Liver (tissue), 9 donors: ENCODE measurements around the gene TRMT44. TPM values are rescaled to one million over a fixed set of nuclear protein-coding genes. Genes with fewer than 3 reads are reported as not detected.

Source experiments
- DNase-seq: peaks from one replicate; pipeline ENCODE4 v3.0.0-alpha.2; 2017; ENCODE audit warnings: low spot score
- H3K27ac ChIP-seq, 2 donors: one replicate each; pipeline ENCODE4 v1.7.0; 2013; ENCODE audit warnings: inconsistent platforms in 2 of 2, low read length in 2 of 2, control low read depth in 1 of 2, low read depth in 1 of 2, mild to moderate bottlenecking in 1 of 2
- H3K27me3 ChIP-seq, 4 donors: one replicate each; pipeline versions ENCODE4 v1.6.1 to v1.7.0; 2013; ENCODE audit warnings: low read length in 3 of 4, inconsistent platforms in 1 of 4, mild to moderate bottlenecking in 1 of 4, moderate library complexity in 1 of 4; ENCODE audit not compliant: control insufficient read depth in 4 of 4, insufficient read depth in 4 of 4
- H3K36me3 ChIP-seq, 4 donors: one replicate each; pipeline versions ENCODE4 v1.6.1 to v1.7.0; 2013; ENCODE audit warnings: low read length in 3 of 4, mild to moderate bottlenecking in 3 of 4, low read depth in 1 of 4, moderate library complexity in 1 of 4; ENCODE audit not compliant: control insufficient read depth in 4 of 4, insufficient read depth in 3 of 4
- H3K4me1 ChIP-seq, 4 donors: one replicate each; pipeline versions ENCODE4 v1.6.1 to v1.7.0; 2013; ENCODE audit warnings: low read length in 3 of 4, mild to moderate bottlenecking in 3 of 4, moderate library complexity in 1 of 4; ENCODE audit not compliant: control insufficient read depth in 4 of 4, insufficient read depth in 4 of 4
- H3K4me3 ChIP-seq, 3 donors: one replicate each; pipeline versions ENCODE4 v1.6.1 to v1.7.0; 2013; ENCODE audit warnings: low read length in 3 of 3, control low read depth in 1 of 3, low read depth in 1 of 3, mild to moderate bottlenecking in 1 of 3
- H3K9ac ChIP-seq, 2 donors: one replicate each; pipeline ENCODE4 v1.7.0; 2013; ENCODE audit warnings: low read length in 2 of 2, mild to moderate bottlenecking in 2 of 2, moderate library complexity in 2 of 2, control low read depth in 1 of 2, low read depth in 1 of 2
- H3K9me3 ChIP-seq, 4 donors: one replicate each; pipeline versions ENCODE4 v1.6.1 to v1.7.0; 2013; ENCODE audit warnings: low read length in 3 of 4; ENCODE audit not compliant: control insufficient read depth in 4 of 4
- CTCF ChIP-seq: fragments of 150-350 bp; IDR thresholded peaks from 2 replicates; pipeline ENCODE4 v1.5.1; 2017; ENCODE audit warnings: improper control_type of control experiment, low read depth, low read length; ENCODE audit not compliant: missing input control
- EGR1 ChIP-seq, 2 donors: IDR thresholded peaks; 2 replicates each; pipeline ENCODE4 v1.6.1; 2016 to 2018; ENCODE audit warnings: antibody characterized with exemption in 2 of 2, low read depth in 2 of 2
- FOXA2 ChIP-seq: IDR thresholded peaks from 2 replicates; pipeline ENCODE4 v1.6.1; 2016; ENCODE audit warnings: antibody characterized with exemption
- HNF4A ChIP-seq, 2 donors: conservative IDR thresholded peaks; 2 replicates each; pipeline ENCODE4 v1.6.1; 2016; ENCODE audit warnings: antibody characterized with exemption in 2 of 2, mild to moderate bottlenecking in 2 of 2
- HNF4G ChIP-seq: IDR thresholded peaks from 2 replicates; pipeline ENCODE4 v1.6.1; 2016; ENCODE audit warnings: antibody characterized with exemption
- JUND ChIP-seq, 2 donors: IDR thresholded peaks; 2 replicates each; pipeline ENCODE4 v1.6.1; 2016; ENCODE audit warnings: antibody characterized with exemption in 2 of 2
- NR2F2 ChIP-seq: IDR thresholded peaks from 2 replicates; pipeline ENCODE4 v1.6.1; 2016; ENCODE audit warnings: antibody characterized with exemption
- RAD21 ChIP-seq, 2 donors: IDR thresholded peaks; 2 replicates each; pipeline ENCODE4 v1.6.1; 2016; ENCODE audit warnings: antibody characterized with exemption in 2 of 2, mild to moderate bottlenecking in 2 of 2
- RXRA ChIP-seq, 2 donors: IDR thresholded peaks; 2 replicates each; pipeline ENCODE4 v1.6.1; 2017 to 2018; ENCODE audit warnings: antibody characterized with exemption in 2 of 2, mild to moderate bottlenecking in 1 of 2
- TAF1 ChIP-seq: conservative IDR thresholded peaks from 2 replicates; pipeline ENCODE4 v1.6.1; 2016; ENCODE audit warnings: antibody characterized with exemption, mild to moderate bottlenecking
- WGBS: extraction: QIAGEN DNeasy Blood & Tissue Kit; methylation state at CpG from one replicate; pipeline ENCODE4 v1.1.7; 2013; 5-methylcytosine and 5-hydroxymethylcytosine counted together
- polyA plus RNA-seq, 2 donors: library from polyadenylated mRNA; stranded (reverse) in 1 of 2; unstranded in 1 of 2; fragments of 200-250 nt in 1 of 2; fragments of >200 nt in 1 of 2; fragmentation: Nextera tagmentation in 1 of 2; extraction: Ambion mirVana in 1 of 2; gene quantifications; one replicate each; pipeline versions ENCODE4 v1.2.1 to v1.2.3, GENCODE V29; 2013 to 2015
- total RNA-seq, 2 donors: library from RNA; depleted of rRNA; stranded (reverse); fragments of >200 nt; gene quantifications; one replicate each; pipeline ENCODE4 v1.2.3, GENCODE V29; 2014
- TF ChIP-seq, protein P1 (sequence below): IDR thresholded peaks from 2 replicates; pipeline ENCODE4 v1.6.1; 2016; ENCODE audit warnings: antibody characterized with exemption
- donor health status: healthy.
- donor health status: healthy.
- donor health status: healthy.
- donor health status: healthy.
- donor health status: healthy.

TRMT44 gene
- total and polyA plus RNA-seq, 4 donors, result 3.0 to 16.0 (median 5.7) TPM

DNA sequence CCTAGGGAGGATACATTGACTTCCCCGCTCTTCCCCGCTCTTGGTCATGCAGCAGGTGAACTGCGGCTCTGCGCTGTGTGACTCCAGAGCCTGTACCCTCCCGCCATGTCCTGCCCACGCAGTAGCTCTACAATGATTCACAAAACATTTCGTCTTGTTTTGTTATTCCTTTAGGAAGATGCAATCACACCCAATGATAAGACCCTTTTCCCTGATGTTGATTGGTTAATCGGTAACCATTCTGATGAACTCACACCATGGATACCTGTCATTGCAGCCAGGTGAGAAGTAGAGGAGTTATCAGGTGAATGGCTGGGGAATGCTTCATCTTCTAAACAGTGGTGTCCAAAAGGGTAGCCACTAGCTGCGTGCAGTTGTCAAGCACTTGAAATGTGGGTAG is 23.2 kb downstream of the TRMT44 start:
- DNase-seq, result no peak
- TF ChIP-seq CTCF, result no peak
- no peak for TF ChIP-seq HNF4A (conservative IDR thresholded peaks at IDR 0.05)
- TF ChIP-seq, protein P1, sequence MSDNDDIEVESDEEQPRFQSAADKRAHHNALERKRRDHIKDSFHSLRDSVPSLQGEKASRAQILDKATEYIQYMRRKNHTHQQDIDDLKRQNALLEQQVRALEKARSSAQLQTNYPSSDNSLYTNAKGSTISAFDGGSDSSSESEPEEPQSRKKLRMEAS, result no peak
- TF ChIP-seq TAF1, result no peak
- Histone ChIP-seq H3K4me1 (peaks cover 0 to 3% (median 0%) of the 10 kb centered on the region in 4 donors), H3K36me3 (peaks cover 9 to 60% (median 20%) of the 10 kb centered on the region in 4 donors), H3K4me3 (no peak overlapping the region), H3K9ac (no peak overlapping the region), H3K27me3 (no peaks in the 10 kb centered on the region), H3K27ac (no peak overlapping the region), H3K9me3 (no peaks in the 10 kb centered on the region)
- 97% methylated on average over 9 of the region's 9 CpGs for WGBS

DNA sequence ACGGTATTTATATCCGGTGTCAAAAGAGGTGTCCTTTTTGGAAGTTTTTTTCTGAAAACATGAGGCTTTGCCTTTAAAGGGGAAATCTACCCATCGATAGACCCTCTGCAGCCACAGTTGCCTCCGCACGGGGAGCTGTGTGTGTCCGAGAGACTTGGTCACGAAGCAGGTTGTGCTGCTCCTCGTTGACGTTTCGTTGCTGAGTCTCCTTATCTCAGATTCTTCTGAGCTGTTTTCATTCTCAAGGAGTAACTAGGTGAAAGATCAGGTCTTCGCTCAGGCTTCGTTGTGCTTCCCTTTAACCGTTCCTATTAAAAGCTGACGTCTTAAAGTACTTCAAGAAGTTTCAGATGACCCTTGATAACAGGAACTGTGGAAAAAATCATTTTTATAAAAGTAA is 23.8 kb downstream of the TRMT44 start:
- Histone ChIP-seq H3K27ac (no peak overlapping the region), H3K9me3 (no peaks in the 10 kb centered on the region), H3K36me3 (peaks cover 9 to 61% (median 18%) of the 10 kb centered on the region in 4 donors), H3K4me3 (no peak overlapping the region), H3K9ac (no peak overlapping the region), H3K27me3 (no peaks in the 10 kb centered on the region), H3K4me1 (peaks cover 0 to 3% (median 0%) of the 10 kb centered on the region in 4 donors)
- TF ChIP-seq NR2F2, result no peak
- TF ChIP-seq HNF4G, result no peak
- TF ChIP-seq FOXA2, result no peak
- TF ChIP-seq RAD21 (IDR thresholded peaks at IDR 0.05), result no peak
- 93% methylated on average over 14 of the region's 14 CpGs for WGBS
- no peak for DNase-seq

DNA sequence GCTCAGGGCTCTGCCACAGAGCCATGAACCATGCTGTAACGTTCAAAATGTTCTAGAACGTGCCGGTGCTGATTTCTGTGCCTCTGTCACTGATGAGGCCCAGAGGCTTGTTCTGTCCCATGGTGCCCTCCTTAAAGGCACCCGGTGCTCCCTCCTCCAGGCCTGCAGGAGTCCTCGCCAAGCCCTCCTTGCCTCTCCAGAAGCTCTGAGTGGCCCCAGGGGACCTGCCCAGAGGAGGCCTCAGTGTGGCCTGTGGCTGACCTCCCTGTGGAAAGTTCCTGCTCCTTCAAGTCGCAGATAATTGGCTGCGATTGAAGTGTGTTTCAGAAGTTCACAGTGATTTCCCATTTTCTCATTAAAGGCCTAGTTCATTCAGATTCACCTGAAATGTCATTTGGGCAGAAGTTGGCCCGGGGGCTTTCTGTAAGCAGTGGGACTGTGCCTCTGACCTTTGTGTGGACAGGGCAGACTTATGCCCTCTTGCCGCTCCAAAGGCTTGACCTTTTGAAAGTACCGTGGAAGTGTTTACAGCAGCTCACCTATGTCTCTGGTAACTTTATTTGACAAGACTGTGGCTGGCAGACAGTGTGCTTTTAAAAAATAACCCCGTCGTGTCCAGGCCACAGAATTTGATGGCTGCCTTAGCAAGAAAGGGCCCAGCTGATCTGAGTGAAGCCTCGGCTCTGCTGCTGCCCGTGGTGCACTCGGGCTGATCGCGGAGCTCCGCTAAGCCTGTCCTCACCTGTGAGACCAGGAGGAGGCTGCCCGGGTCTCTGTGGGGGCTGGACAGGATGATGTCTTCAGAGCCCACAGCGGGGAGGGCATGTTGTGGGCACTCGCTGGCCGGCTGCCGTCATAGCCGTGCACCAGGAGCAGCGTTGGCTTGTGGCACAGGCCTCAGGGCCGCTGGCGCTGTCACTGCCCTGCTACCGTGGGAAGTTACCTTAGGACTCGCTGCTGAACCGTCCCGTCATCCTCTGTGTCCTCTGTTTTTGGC is 25.3 kb downstream of the TRMT44 start:
- Histone ChIP-seq H3K4me3 (no peak overlapping the region), H3K27ac (no peak overlapping the region), H3K4me1 (no peaks in the 10 kb centered on the region), H3K9me3 (no peaks in the 10 kb centered on the region), H3K36me3 (peaks cover 9 to 68% (median 18%) of the 10 kb centered on the region in 4 donors), H3K27me3 (no peaks in the 10 kb centered on the region), H3K9ac (no peak overlapping the region)
- WGBS, result 88% methylated on average over 31 of the region's 31 CpGs
- TF ChIP-seq EGR1 (IDR thresholded peaks at IDR 0.05; ENCODE audit: low read depth in 2 of 2) (no peak), NR2F2 (no peak), RXRA (IDR thresholded peaks at IDR 0.05) (no peak), JUND (IDR thresholded peaks at IDR 0.05) (no peak)
- DNase-seq, result no peak
